ENCODE data around the gene ARHGAP11A. TPM values are rescaled to one million over a fixed set of nuclear protein-coding genes. Genes with fewer than 3 reads are reported as not detected.
A peak's percentile ranks its signal among the peaks of the same experiment; 100 is the strongest.
"Not testable (repeated sequence)": the region's sequence is repeated elsewhere in the genome, so short reads cannot be mapped to it uniquely, and the experiment has no call there.

Gene ARHGAP11A
- total RNA-seq (ENCODE audit: unreplicated experiment): 19.7 TPM
- long read RNA-seq, partial matches to known transcripts: 0 of 3 reads
- long read RNA-seq, other reads (novel, unspliced or antisense): 2 of 3 reads

DNA sequence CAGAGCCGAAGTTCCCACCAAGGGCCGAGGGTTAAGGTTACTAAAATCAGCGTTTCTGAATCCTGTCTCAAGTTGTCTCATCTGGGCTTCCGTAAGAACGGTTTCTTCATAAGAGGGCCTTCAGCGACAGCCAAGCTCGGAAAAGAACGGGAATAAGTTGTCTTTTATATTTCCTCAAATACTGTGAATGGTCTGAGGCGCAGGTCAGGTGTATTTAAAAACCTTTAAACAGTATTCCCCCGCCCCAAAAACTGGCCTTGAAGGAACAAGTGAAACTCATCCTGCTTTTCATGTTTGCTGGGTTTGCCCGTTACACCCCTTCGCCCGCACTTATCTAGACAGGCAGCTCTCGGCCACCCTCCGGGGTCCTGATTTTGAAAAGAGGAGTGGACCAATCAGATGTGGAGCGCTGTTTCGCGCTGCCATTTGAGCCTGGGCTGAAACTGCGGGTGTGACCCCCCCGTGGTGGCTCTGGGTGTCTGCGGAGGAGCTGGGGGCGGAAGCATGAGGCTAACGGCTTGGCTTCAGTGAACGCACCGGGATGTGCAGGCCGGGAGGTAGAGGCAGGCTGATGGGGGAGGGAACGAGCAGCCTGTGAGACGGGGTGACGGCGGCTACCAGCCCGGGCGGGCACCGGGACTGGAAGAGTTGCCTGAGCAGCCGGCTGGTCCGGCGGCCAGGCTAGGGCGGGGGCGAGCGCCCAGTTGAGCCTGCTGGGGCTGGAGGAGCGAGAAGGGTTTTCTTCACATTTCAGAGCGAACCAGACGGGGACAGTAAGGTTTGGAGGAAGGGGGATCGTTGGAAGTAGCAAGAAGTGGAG, at the start of gene ARHGAP11A:
Gene ARHGAP11A (plus strand): TSS at position 454 of the 820 bp plus-strand sequence. CDS start 708 bp downstream, outside the sequence.
- not testable (repeated sequence) for H3K4me1 Mint-ChIP-seq (ENCODE audit: unreplicated experiment); H3K9me3 Mint-ChIP-seq (ENCODE audit: unreplicated experiment); H3K27me3 Mint-ChIP-seq (ENCODE audit: unreplicated experiment); H3K36me3 Mint-ChIP-seq (ENCODE audit: low read depth, unreplicated experiment)
- Mint-ChIP-seq H3K27ac (ENCODE audit: unreplicated experiment) (peak within 1 kb of the TSS; percentile 93), H3K4me3 (ENCODE audit: unreplicated experiment) (peak within 1 kb of the TSS; percentile 99)
- peak; percentile 70 for DNase-seq (ENCODE audit: low spot score)

- not testable (repeated sequence) for H3K27ac Mint-ChIP-seq (ENCODE audit: unreplicated experiment); H3K9me3 Mint-ChIP-seq (ENCODE audit: unreplicated experiment); H3K4me3 Mint-ChIP-seq (ENCODE audit: unreplicated experiment); H3K27me3 Mint-ChIP-seq (ENCODE audit: unreplicated experiment); H3K36me3 Mint-ChIP-seq (ENCODE audit: low read depth, unreplicated experiment); H3K4me1 Mint-ChIP-seq (ENCODE audit: unreplicated experiment); DNase-seq (ENCODE audit: low spot score)
Observed at GRCh38 chr15:32568988-32569387, 46.3 kb upstream of the ARHGAP11A start.

GRCh38 chr15:32578482-32578881, 36.8 kb upstream of the ARHGAP11A start:
- H3K27me3 Mint-ChIP-seq (ENCODE audit: unreplicated experiment); H3K4me3 Mint-ChIP-seq (ENCODE audit: unreplicated experiment); H3K36me3 Mint-ChIP-seq (ENCODE audit: low read depth, unreplicated experiment); H3K4me1 Mint-ChIP-seq (ENCODE audit: unreplicated experiment); H3K9me3 Mint-ChIP-seq (ENCODE audit: unreplicated experiment); DNase-seq (ENCODE audit: low spot score); H3K27ac Mint-ChIP-seq (ENCODE audit: unreplicated experiment): not testable (repeated sequence)

- not testable (repeated sequence) for H3K9me3 Mint-ChIP-seq (ENCODE audit: unreplicated experiment); H3K4me3 Mint-ChIP-seq (ENCODE audit: unreplicated experiment); H3K27ac Mint-ChIP-seq (ENCODE audit: unreplicated experiment); H3K36me3 Mint-ChIP-seq (ENCODE audit: low read depth, unreplicated experiment); DNase-seq (ENCODE audit: low spot score); H3K4me1 Mint-ChIP-seq (ENCODE audit: unreplicated experiment); H3K27me3 Mint-ChIP-seq (ENCODE audit: unreplicated experiment)
Observed at GRCh38 chr15:32585844-32586243, 29.5 kb upstream of the ARHGAP11A start.

- not testable (repeated sequence) for H3K27ac Mint-ChIP-seq (ENCODE audit: unreplicated experiment); H3K27me3 Mint-ChIP-seq (ENCODE audit: unreplicated experiment); H3K4me1 Mint-ChIP-seq (ENCODE audit: unreplicated experiment); H3K9me3 Mint-ChIP-seq (ENCODE audit: unreplicated experiment); H3K4me3 Mint-ChIP-seq (ENCODE audit: unreplicated experiment); H3K36me3 Mint-ChIP-seq (ENCODE audit: low read depth, unreplicated experiment); DNase-seq (ENCODE audit: low spot score)
Observed at GRCh38 chr15:32593151-32593550, 22.2 kb upstream of the ARHGAP11A start, which contains the start of gene GOLGA8N. Gene GOLGA8N, plus strand, starts transcription at chr15:32593456.

- not testable (repeated sequence) for DNase-seq (ENCODE audit: low spot score); H3K9me3 Mint-ChIP-seq (ENCODE audit: unreplicated experiment); H3K4me3 Mint-ChIP-seq (ENCODE audit: unreplicated experiment); H3K27me3 Mint-ChIP-seq (ENCODE audit: unreplicated experiment); H3K4me1 Mint-ChIP-seq (ENCODE audit: unreplicated experiment); H3K27ac Mint-ChIP-seq (ENCODE audit: unreplicated experiment); H3K36me3 Mint-ChIP-seq (ENCODE audit: low read depth, unreplicated experiment)
Observed at GRCh38 chr15:32609518-32609917, 5.8 kb upstream of the ARHGAP11A start.

- H3K27ac Mint-ChIP-seq (ENCODE audit: unreplicated experiment); H3K36me3 Mint-ChIP-seq (ENCODE audit: low read depth, unreplicated experiment): not testable (repeated sequence)
Observed at GRCh38 chr15:32610719-32611118, 4.6 kb upstream of the ARHGAP11A start.

DNA sequence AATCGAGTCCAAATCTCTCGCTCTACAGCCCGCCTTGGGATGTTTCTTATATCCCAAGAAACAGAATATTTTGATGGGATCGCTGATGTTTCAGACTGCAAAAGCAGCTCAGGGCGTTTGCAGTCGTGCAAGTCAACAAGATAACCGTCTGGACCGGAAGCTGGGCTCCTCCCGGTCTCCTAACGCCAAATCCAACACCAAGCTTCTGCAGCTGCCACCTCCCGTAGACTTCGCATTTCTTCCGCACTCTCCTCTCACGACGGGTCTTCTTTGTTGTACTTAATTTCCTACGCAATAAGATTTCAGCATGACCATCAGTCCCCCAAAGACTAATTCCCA, 623 bp upstream of the ARHGAP11A start:
- H3K4me1 Mint-ChIP-seq (ENCODE audit: unreplicated experiment); H3K27me3 Mint-ChIP-seq (ENCODE audit: unreplicated experiment); H3K36me3 Mint-ChIP-seq (ENCODE audit: low read depth, unreplicated experiment); H3K27ac Mint-ChIP-seq (ENCODE audit: unreplicated experiment); H3K9me3 Mint-ChIP-seq (ENCODE audit: unreplicated experiment): not testable (repeated sequence)
- DNase-seq (ENCODE audit: low spot score): peak; percentile 8
- H3K4me3 Mint-ChIP-seq (ENCODE audit: unreplicated experiment): peak overlapping the region; percentile 99

More at GRCh38 chr15:32610719-32611118, 4.6 kb upstream of the ARHGAP11A start:
- H3K9me3 Mint-ChIP-seq (ENCODE audit: unreplicated experiment); H3K27me3 Mint-ChIP-seq (ENCODE audit: unreplicated experiment); H3K4me1 Mint-ChIP-seq (ENCODE audit: unreplicated experiment); DNase-seq (ENCODE audit: low spot score); H3K4me3 Mint-ChIP-seq (ENCODE audit: unreplicated experiment): not testable (repeated sequence)

GRCh38 chr15:32615871-32616426, 645 bp downstream of the ARHGAP11A start:
- not testable (repeated sequence) for H3K9me3 Mint-ChIP-seq (ENCODE audit: unreplicated experiment); H3K4me1 Mint-ChIP-seq (ENCODE audit: unreplicated experiment); DNase-seq (ENCODE audit: low spot score); H3K36me3 Mint-ChIP-seq (ENCODE audit: low read depth, unreplicated experiment); H3K27me3 Mint-ChIP-seq (ENCODE audit: unreplicated experiment)
- Mint-ChIP-seq H3K4me3 (ENCODE audit: unreplicated experiment) (peak overlapping the region; percentile 99), H3K27ac (ENCODE audit: unreplicated experiment) (peak overlapping the region; percentile 93)

Data from endothelial cell (in vitro differentiated cells).